Nucleus accumbens (tissue), 56 donors: ENCODE results near the gene PCSK7.

Experiments
- DNase-seq, 56 donors: peaks; one replicate each; lab custom pipeline; 2025; lab: John Stamatoyannopoulos, UW

The PCSK7 gene

DNA sequence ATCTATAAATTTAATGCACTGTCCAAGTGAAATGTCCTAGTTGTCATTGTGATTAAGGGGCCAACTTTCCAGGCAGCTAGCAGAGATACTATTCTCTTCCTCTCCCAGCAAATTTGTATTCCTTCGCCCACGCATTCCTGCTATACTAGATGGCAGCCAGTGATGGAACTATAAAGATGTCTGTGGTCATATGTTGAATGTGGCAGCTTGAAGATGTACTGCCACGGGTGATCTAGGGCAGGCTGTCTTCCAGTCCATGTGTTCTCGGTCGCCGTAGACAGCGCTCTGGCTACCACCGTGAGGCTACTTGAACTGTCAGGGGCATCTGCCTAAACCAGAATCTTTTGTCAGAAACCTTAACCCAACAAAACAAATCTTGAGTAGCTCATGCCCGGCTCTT lies 61.7 kb downstream of the PCSK7 start:
- no peak for DNase-seq

GRCh38 chr11:117169736-117170135 lies 62.1 kb downstream of the PCSK7 start:
- no peak for DNase-seq

GRCh38 chr11:117166491-117166890 lies 65.4 kb downstream of the PCSK7 start:
- no peak for DNase-seq

GRCh38 chr11:117160826-117161225 lies 71.0 kb downstream of the PCSK7 start:
- DNase-seq, result no peak

DNA sequence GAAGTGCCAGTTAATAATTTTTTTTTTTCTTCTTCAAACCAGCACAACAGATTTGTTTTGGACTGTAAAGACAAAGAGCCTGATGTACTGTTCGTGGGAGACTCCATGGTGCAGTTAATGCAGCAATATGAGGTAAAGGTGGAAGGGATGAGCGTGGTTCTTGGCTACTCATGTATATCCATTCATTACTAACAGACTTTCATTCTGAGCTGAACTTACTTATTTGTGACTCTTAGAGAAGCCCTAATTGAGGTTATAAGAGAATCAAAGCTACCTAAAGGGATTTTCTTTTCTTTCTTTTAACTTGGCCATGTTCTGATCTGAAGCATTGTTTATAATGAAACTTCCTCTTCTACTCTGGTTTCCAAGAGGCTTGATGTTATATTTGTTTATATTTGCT lies 72.0 kb downstream of the PCSK7 start:
- no peak for DNase-seq

- DNase-seq, result no peak
Observed at GRCh38 chr11:117157507-117157906, 74.4 kb downstream of the PCSK7 start.

GRCh38 chr11:117154468-117154867 lies 77.4 kb downstream of the PCSK7 start:
- DNase-seq, result no peak
